ENCODE results near the gene NECTIN4. TPM values are rescaled to one million over a fixed set of nuclear protein-coding genes. Genes with fewer than 3 reads are reported as not detected.

Gene NECTIN4
- total and polyA plus RNA-seq, 2 of the 13 experiments (the other 11 are each of a cell fraction or from before 2014, with no cell fraction given), result 5.9 to 12.4 TPM

DNA sequence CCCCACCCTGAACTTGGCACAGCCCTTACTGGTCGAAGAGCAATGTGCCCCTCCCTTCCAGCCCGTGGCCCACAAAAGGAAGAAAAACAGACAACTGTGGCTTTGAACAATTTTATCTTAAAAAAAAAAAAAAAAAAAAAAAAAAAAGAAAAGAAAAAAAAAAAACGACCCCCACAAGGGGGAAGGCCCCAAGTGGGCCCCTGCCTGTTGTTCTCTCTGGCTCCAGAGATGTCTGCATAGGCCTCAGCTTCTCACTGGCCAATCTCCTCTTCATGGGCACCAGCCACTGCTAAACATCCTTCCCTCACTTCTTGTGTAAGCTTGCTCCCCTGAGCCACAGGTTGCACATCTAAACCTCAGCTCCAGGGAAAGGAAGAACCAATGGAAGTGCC, 50.2 kb downstream of the NECTIN4 start (continued):
- TF ChIP-seq, protein P1, sequence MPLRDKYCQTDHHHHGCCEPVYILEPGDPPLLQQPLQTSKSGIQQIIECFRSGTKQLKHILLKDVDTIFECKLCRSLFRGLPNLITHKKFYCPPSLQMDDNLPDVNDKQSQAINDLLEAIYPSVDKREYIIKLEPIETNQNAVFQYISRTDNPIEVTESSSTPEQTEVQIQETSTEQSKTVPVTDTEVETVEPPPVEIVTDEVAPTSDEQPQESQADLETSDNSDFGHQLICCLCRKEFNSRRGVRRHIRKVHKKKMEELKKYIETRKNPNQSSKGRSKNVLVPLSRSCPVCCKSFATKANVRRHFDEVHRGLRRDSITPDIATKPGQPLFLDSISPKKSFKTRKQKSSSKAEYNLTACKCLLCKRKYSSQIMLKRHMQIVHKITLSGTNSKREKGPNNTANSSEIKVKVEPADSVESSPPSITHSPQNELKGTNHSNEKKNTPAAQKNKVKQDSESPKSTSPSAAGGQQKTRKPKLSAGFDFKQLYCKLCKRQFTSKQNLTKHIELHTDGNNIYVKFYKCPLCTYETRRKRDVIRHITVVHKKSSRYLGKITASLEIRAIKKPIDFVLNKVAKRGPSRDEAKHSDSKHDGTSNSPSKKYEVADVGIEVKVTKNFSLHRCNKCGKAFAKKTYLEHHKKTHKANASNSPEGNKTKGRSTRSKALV (CRISPR knock-in tag; IDR thresholded peaks at IDR 0.05), result no peak
- TF ChIP-seq, protein P2, sequence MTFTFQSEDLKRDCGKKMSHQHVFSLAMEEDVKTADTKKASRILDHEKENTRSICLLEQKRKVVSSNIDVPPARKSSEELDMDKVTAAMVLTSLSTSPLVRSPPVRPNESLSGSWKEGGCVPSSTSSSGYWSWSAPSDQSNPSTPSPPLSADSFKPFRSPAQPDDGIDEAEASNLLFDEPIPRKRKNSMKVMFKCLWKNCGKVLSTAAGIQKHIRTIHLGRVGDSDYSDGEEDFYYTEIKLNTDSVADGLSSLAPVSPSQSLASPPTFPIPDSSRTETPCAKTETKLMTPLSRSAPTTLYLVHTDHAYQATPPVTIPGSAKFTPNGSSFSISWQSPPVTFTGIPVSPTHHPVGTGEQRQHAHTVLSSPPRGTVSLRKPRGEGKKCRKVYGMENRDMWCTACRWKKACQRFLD (CRISPR knock-in tag; IDR thresholded peaks at IDR 0.05; ENCODE audit: borderline replicate concordance), result no peak
- TF ChIP-seq ZBTB7B (CRISPR knock-in tag; IDR thresholded peaks at IDR 0.05) (no peak), SRF (IDR thresholded peaks at IDR 0.05; ENCODE audit: low read depth, low read length) (no peak), MAFG (CRISPR knock-in tag; IDR thresholded peaks at IDR 0.05) (no peak), IRX3 (CRISPR knock-in tag; IDR thresholded peaks at IDR 0.05; ENCODE audit: borderline replicate concordance, low read depth) (no peak)
- TF ChIP-seq, protein P3, sequence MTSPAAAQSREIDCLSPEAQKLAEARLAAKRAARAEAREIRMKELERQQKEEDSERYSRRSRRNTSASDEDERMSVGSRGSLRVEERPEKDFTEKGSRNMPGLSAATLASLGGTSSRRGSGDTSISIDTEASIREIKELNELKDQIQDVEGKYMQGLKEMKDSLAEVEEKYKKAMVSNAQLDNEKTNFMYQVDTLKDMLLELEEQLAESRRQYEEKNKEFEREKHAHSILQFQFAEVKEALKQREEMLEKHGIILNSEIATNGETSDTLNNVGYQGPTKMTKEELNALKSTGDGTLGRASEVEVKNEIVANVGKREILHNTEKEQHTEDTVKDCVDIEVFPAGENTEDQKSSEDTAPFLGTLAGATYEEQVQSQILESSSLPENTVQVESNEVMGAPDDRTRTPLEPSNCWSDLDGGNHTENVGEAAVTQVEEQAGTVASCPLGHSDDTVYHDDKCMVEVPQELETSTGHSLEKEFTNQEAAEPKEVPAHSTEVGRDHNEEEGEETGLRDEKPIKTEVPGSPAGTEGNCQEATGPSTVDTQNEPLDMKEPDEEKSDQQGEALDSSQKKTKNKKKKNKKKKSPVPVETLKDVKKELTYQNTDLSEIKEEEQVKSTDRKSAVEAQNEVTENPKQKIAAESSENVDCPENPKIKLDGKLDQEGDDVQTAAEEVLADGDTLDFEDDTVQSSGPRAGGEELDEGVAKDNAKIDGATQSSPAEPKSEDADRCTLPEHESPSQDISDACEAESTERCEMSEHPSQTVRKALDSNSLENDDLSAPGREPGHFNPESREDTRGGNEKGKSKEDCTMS (CRISPR knock-in tag; conservative IDR thresholded peaks at IDR 0.05), result no peak
- TF ChIP-seq, protein P4, sequence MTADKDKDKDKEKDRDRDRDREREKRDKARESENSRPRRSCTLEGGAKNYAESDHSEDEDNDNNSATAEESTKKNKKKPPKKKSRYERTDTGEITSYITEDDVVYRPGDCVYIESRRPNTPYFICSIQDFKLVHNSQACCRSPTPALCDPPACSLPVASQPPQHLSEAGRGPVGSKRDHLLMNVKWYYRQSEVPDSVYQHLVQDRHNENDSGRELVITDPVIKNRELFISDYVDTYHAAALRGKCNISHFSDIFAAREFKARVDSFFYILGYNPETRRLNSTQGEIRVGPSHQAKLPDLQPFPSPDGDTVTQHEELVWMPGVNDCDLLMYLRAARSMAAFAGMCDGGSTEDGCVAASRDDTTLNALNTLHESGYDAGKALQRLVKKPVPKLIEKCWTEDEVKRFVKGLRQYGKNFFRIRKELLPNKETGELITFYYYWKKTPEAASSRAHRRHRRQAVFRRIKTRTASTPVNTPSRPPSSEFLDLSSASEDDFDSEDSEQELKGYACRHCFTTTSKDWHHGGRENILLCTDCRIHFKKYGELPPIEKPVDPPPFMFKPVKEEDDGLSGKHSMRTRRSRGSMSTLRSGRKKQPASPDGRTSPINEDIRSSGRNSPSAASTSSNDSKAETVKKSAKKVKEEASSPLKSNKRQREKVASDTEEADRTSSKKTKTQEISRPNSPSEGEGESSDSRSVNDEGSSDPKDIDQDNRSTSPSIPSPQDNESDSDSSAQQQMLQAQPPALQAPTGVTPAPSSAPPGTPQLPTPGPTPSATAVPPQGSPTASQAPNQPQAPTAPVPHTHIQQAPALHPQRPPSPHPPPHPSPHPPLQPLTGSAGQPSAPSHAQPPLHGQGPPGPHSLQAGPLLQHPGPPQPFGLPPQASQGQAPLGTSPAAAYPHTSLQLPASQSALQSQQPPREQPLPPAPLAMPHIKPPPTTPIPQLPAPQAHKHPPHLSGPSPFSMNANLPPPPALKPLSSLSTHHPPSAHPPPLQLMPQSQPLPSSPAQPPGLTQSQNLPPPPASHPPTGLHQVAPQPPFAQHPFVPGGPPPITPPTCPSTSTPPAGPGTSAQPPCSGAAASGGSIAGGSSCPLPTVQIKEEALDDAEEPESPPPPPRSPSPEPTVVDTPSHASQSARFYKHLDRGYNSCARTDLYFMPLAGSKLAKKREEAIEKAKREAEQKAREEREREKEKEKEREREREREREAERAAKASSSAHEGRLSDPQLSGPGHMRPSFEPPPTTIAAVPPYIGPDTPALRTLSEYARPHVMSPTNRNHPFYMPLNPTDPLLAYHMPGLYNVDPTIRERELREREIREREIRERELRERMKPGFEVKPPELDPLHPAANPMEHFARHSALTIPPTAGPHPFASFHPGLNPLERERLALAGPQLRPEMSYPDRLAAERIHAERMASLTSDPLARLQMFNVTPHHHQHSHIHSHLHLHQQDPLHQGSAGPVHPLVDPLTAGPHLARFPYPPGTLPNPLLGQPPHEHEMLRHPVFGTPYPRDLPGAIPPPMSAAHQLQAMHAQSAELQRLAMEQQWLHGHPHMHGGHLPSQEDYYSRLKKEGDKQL (CRISPR knock-in tag; IDR thresholded peaks at IDR 0.05; ENCODE audit: low read depth), result no peak

All from HepG2 (cell line).